Ishikawa (cell line): ENCODE results near the gene PTGFRN.

Experiments
- CEBPB ChIP-seq: IDR thresholded peaks from 2 replicates; pipeline ENCODE4 v1.6.1; 2012
- EP300 ChIP-seq: IDR thresholded peaks from 2 replicates; pipeline ENCODE4 v1.6.1; 2012; ENCODE audit warnings: borderline replicate concordance
- NFIC ChIP-seq: IDR thresholded peaks from 2 replicates; pipeline ENCODE4 v1.6.1; 2012
- TAF1 ChIP-seq: IDR thresholded peaks from 2 replicates; pipeline ENCODE4 v1.6.1; 2012; ENCODE audit warnings: low read depth, mild to moderate bottlenecking
- TCF12 ChIP-seq: IDR thresholded peaks from 2 replicates; pipeline ENCODE4 v1.6.1; 2012; ENCODE audit warnings: low read depth
- ZBTB7A ChIP-seq: IDR thresholded peaks from 2 replicates; pipeline ENCODE4 v1.6.1; 2012; ENCODE audit warnings: low read depth

GRCh38 chr1:116921301-116921885 lies 11.7 kb downstream of the PTGFRN start:
- TF ChIP-seq TAF1 (no peak), CEBPB (no peak), TCF12 (no peak), ZBTB7A (no peak), EP300 (no peak), NFIC (no peak)
